Omental fat pad (tissue), 4 donors: Measurements from ENCODE around the gene ETHE1. TPM values are rescaled to one million over a fixed set of nuclear protein-coding genes. Genes with fewer than 3 reads are reported as not detected.
A peak's percentile ranks its signal among the peaks of the same experiment; 100 is the strongest.
"Not testable (repeated sequence)": the region's sequence is repeated elsewhere in the genome, so short reads cannot be mapped to it uniquely, and the experiment has no call there.

Experiments
- ATAC-seq: fragments of 150-250 bp; one replicate; pipeline ENCODE4 v1.9.1; 2016; ENCODE audit warnings: mild to moderate bottlenecking, moderate library complexity; ENCODE audit not compliant: low FRiP score
- DNase-seq: peaks from one replicate; pipeline ENCODE4 v3.0.0-alpha.2; 2019; ENCODE audit warnings: low spot score
- total RNA-seq, 4 donors: library from RNA; depleted of rRNA; stranded (reverse); fragments of >200 nt; gene quantifications; one replicate each; pipeline ENCODE4 v1.1.0, GENCODE V29; 2016
- TF ChIP-seq, protein P1 (sequence below), 3 donors: fragments of 450-650 bp; IDR thresholded peaks; one replicate each; pipeline ENCODE4 v1.5.1; 2016 to 2017; ENCODE audit warnings: antibody characterized with exemption in 3 of 3, mild to moderate bottlenecking in 3 of 3, moderate library complexity in 2 of 3

Gene ETHE1
- total RNA-seq, 4 donors from 2014 or later, result 32.4 to 52.3 (median 41.3) TPM

DNA sequence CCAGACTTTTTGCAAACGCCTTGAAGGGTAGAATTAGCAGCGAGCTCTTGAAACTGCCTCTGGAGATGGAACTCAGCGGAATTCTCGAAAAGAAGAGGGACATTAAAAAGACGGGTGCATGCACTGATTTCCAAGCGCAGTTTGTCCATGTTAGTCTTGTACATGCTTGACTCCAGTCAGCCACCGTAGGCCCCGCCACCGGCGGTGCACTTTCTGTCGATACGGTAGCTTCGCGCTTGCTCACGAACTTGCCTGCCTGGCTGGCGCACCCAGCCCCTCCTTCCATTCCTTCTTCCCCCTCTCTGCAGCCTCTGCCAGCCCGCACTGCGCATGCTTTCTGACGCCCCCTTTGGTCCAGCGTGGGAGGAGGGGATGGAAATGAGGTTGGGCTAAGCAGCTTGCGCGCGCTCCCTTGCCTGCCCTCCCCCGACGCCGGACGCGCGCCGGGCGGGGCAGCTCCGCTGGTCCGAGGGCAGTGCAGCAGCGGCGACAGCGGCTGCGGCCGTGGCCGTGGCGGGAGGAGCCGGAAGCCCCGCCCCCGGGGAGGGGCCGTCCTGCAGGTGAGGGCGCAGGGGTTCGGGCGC is 6.1 kb upstream of the ETHE1 start, which contains the start of gene ZNF575:
ZNF575 (plus strand) TSS at position 227 of the 584 bp plus-strand sequence. CDS start 1,235 bp downstream, outside the sequence.
- TF ChIP-seq, protein P1, sequence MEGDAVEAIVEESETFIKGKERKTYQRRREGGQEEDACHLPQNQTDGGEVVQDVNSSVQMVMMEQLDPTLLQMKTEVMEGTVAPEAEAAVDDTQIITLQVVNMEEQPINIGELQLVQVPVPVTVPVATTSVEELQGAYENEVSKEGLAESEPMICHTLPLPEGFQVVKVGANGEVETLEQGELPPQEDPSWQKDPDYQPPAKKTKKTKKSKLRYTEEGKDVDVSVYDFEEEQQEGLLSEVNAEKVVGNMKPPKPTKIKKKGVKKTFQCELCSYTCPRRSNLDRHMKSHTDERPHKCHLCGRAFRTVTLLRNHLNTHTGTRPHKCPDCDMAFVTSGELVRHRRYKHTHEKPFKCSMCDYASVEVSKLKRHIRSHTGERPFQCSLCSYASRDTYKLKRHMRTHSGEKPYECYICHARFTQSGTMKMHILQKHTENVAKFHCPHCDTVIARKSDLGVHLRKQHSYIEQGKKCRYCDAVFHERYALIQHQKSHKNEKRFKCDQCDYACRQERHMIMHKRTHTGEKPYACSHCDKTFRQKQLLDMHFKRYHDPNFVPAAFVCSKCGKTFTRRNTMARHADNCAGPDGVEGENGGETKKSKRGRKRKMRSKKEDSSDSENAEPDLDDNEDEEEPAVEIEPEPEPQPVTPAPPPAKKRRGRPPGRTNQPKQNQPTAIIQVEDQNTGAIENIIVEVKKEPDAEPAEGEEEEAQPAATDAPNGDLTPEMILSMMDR (IDR thresholded peaks at IDR 0.05), result no peak
- ATAC-seq (peak; percentile 50), DNase-seq (peak; percentile 38)

GRCh38 chr19:43532571-43532961 is 5.6 kb upstream of the ETHE1 start:
- no peak for DNase-seq

DNA sequence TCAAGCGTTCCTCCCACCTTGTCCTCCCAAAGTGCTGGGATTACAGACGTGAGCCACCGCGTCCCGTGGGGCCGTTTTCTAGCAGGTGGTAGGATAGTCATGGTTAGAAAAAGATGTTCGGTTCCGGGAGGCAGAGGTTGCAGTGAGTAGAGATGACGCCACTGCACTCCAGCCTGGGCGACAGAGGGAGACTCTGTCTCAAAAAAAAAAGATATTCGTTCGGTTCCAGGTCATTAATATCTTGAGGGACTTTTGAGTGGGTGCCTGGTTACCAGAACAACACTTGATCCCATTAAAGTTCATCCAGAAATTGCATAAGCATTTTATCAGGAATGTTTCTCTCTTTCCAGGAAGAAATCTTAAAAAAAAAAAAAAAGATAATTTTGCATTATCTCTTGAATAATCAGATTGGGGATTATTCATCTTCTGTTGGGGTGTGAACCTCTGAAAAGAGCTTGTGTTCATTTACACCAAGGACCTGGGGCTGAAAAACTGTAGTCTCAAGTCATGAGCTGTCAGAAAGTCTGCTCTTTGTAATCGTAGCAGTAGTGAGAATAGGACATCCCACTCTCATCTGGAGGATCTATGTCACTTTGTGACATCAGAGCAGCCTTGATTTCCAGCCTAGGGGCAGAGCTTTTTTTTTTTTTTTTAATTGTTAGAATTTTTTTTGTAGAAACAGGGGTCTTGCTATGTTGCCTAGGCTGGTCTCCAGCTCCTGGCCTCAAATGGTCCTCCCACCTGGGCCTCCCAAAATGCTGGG is 1.0 kb upstream of the ETHE1 start:
- TF ChIP-seq, protein P1 (IDR thresholded peaks at IDR 0.05), result no peak
- DNase-seq (peak; percentile 35), ATAC-seq (peak; percentile 26)

More at GRCh38 chr19:43532571-43532961, 5.6 kb upstream of the ETHE1 start:
- ATAC-seq, result no peak
- TF ChIP-seq, protein P1 (IDR thresholded peaks at IDR 0.05), result no peak

GRCh38 chr19:43525836-43526771 is 897 bp downstream of the ETHE1 start:
- TF ChIP-seq, protein P1 (IDR thresholded peaks at IDR 0.05), result no peak
- DNase-seq, result no peak
- ATAC-seq, result peak; percentile 23

GRCh38 chr19:43524922-43525835 is 1.8 kb downstream of the ETHE1 start:
- ATAC-seq, result peak; percentile 73
- peak; percentile 51 for DNase-seq
- TF ChIP-seq, protein P1 (IDR thresholded peaks at IDR 0.05), result no peak

DNA sequence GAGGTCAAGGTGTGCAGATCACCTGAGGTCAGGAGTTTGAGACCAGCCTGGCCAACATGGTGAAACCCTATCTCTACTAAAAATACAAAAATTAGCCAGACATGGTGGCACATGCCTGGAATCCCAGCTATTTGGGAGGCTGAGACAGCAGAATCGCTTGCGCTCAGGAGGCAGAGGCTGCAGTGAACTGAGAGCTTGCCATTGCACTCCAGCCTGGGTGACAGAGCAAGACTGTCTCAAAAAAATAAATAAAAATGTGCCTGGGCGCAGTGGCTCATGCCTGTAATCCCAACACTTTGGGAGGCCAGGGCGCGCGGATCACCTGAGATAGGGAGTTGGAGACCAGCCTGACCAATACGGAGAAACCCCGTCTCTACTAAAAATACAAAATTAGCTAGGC is 3.3 kb downstream of the ETHE1 start:
- not testable (repeated sequence) for ATAC-seq, DNase-seq
